Kidney tubule cell (primary cell): ENCODE results near the gene DNAJC9.
A peak's percentile ranks its signal among the peaks of the same experiment; 100 is the strongest.
"Not testable (repeated sequence)": the region's sequence is repeated elsewhere in the genome, so short reads cannot be mapped to it uniquely, and the experiment has no call there.

ENCODE experiments used
- DNase-seq: peaks from one replicate; pipeline ENCODE4 v3.0.0-alpha.2; 2018; ENCODE audit warnings: low spot score

DNAJC9 gene, protein sequence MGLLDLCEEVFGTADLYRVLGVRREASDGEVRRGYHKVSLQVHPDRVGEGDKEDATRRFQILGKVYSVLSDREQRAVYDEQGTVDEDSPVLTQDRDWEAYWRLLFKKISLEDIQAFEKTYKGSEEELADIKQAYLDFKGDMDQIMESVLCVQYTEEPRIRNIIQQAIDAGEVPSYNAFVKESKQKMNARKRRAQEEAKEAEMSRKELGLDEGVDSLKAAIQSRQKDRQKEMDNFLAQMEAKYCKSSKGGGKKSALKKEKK

DNA sequence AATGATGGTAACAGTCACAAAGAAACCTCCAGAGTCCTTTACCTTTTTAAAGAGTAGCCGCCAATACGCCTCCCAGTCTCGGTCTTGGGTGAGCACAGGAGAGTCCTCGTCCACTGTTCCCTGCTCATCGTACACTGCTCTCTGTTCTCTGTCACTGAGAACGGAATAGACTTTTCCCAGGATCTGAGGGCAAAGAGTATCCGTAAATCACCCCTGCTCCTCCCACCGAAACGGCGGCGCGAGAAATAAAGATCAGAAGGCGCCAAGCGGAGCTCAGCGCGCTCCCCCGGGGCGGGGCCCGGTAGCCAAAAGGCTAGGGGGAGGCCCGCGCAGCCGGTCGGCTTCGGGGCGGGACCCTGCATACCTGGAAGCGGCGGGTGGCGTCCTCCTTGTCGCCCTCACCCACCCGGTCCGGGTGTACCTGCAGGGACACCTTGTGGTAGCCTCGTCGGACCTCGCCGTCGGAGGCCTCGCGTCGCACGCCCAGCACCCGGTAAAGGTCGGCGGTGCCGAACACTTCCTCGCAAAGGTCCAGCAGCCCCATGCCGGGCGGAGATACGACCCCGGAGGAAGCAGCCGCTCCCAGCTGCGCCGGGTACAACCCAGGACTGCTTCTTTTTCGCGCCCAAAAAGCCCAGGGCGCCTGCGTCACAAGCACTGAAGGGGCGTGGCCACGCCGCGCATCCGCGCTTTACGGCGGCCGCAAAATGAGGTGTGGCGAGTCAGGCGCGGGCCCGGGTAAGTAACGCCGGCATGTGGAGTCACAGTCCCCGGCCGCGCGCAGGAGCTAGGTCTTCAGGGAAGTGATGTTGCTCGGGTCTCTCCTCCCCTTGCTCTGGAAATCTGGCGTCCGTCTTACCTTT lies at the start of gene DNAJC9:
Gene DNAJC9 (minus strand): TSS at position 610 of the 863 bp plus-strand sequence. CDS start 66 bp downstream, at position 544.
- peak; percentile 98 for DNase-seq

DNA sequence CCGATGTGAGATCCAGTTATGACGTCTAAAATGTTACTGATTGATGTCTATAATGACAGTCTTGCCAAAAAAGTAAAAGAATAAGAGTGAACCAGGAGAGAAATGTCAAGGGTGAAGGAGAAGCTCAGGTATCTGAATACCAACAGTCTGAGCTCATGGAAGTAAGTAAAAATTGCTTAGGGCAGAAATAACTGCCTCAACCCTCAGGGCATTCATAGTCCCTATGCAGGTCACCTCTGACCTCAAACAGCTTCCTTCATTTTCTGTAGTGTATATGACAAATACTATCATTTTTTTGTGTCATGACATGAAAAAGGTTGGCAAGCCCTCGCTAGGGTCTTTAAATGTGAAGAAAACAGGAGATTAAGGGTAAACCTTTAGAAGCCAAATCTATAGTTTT lies 46.4 kb upstream of the DNAJC9 start:
- no peak for DNase-seq

DNA sequence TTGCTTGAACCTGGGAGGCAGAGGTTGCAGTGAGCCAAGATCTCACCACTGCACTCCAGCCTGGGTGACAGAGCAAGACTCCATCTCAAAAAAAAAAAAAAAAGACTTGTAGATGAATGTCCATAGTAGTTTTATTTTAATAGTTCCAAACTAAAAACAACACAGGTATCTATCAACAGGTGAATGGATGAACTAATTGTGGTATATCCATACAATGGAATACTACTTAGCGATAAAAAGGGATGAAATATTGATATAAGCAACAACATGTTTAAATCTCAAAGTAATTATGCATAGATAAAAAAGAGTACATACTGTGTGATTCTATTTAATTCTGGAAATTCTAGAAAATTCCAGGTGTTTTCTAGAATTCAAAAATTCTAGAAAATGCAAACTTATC lies 42.9 kb upstream of the DNAJC9 start:
- DNase-seq, result no peak

DNA sequence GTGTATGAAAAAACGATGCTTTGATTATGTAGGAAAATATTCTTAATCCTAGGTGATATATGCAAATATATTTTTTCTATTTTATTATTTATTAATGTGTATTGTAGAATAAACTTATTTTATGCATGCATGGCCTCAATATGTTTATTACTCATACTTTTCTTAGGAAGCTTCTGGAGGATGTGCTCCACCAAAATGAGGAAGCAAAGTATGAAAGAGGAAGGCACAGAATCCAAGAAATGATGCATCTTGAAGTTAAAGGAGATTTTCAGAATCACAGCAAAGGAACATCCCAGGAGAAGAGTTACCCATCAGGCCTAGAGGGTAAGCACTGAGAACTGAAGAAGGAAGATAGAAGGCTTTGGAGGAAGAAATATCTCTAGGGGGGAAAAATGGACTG lies 40.4 kb upstream of the DNAJC9 start:
- DNase-seq, result no peak

DNA sequence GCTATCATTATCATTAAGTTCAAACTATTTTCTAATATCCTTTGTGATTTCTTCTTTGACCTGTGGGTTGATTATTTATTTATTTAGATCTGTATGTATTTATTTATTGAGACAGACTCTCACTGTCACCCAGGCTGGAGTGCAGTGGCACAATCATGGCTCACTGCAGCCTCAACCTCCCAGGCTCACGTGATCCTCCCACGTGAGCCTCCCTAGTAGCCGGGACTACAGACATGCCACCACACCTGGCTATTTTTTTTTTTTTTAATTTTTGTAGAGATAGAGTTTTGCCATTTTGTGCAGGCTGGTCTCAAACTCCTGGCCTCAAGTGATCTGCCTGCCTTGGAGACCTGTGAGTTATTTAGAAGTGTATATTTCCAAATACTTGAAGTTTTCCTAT lies 34.0 kb upstream of the DNAJC9 start:
- no peak for DNase-seq

DNA sequence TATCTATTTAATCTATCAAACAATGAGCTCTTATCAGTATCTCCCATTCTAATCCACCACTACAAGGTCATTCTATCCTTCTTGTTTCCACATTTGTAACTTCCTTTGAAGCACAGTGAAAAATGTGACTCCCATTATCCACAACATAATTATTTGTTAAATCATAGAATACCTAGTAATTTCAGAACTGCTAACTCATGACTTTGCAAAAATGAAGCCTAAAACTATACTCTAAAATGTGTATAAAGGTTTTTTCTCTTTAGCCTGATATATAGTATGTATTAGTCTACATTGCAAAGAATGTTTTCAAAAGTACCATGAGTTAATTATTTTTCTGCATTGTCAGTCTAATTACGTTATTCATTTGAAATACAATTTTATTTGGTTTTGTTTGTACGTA lies 17.4 kb upstream of the DNAJC9 start:
- no peak for DNase-seq

DNA sequence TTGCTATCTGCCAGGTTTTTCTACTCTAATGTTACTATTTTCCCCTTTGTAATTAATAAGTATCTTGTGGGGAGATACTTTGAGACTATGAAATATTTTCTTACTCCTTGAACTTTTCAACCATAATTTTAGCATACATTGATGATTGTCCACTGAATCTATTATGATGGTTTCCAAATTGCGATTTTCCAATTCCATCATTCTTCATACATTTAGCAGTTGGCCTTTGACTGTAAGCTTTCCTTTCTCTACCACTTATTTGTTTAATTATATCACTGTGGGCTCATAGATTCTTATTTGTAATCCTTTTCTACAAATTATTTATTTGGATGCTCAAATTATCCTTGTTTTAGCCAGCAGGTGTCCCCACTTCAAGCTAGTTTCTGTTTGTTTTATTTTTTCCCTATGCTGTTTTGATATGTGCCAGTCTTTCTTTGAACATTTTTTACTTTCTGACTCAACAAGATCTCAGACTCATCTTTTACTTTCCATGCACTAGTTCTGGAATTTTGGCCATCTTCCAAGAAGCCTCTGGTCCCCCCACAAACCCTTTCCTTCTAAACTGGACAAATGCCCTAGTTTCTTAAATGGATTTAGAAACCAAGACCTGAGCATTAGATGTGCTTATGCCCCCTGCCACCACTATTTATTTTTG lies 16.8 kb upstream of the DNAJC9 start:
- peak; percentile 68 for DNase-seq

DNA sequence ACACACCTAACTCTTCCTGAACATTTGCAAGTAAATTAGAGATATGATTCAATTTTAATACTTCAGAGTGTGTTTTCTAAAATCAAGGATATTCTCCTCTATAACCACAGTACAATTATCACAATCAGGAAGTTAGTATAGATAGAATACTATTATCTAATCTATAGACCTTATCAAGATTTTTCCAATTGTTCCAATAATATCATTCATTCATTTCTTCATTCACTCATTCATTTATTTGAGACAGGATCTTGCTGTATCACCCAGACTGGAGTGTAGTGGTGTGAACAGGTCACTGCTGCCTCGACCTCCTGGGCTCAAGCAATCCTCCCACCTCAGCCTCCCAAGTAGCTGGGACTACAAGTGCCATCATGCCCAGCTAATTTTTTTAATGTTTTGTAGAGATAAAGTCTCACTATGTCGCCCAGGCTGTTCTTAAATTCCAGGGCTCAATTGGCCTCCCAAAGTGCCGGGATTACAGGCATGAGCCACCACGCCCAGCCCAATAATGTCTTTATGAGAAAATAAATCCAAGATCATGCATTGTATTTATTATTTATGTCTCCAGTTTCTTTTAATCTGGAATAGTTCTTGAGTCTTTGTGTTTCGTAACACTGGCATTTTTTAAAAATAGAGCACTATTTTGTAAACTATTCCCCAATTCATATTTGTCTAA lies 16.0 kb upstream of the DNAJC9 start:
- DNase-seq, result no peak

DNA sequence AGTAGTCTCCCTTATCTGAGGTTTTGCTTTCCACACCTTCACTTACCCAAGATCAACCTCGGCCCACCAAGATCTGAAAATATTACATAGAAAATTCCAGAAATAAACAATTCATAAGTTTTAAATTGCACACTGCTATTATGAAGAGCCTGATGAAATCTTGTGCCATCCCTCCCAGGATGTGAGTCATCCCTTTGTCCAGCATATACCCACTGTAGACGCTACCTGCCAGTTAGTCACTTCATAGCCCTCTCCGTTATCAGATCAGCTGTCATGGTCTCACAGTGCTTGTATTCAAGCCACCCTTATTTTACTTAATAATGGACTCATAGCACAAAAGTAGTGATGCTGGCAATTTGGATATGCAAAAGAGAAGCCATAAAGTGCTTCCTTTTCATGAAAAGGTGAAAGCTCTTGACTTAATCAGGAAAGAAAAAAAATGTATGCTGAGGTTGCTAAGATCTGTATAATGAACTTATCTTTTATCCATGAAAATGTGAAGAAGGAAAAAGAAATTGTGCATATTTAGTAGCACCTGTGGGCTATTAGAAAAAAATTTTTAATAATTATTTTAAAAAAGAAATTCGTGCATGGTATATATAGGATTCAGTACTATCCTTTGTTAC lies 15.2 kb upstream of the DNAJC9 start:
- peak; percentile 92 for DNase-seq

DNA sequence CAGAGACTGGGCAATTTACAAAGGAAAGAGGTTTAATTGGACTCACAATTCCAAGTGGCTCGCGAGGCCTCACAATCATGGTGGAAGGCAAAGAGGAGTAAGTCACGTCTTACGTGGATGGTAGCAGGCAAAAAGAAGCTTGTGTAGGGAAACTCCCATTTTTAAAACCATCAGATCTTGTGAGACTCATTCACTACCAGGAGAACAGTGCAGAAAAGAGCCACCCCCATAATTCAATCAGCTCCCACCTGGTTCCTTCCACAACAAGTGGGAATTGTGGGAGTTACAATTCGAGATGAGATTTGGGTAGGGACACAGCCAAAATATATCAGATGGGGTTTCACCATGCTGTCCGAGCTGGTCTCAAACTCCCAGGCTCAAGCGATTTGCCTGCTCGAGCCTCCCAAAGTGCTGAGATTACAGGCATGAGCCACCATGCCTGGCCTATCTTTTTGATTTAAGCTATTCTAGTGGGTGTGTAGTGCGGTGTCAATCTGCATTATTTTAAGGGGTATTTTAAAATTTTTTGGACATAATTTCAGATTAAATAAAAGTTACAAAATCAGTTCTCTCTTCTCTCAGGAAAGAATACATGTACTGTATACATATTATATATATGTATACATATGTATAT lies 14.4 kb upstream of the DNAJC9 start:
- no peak for DNase-seq

DNA sequence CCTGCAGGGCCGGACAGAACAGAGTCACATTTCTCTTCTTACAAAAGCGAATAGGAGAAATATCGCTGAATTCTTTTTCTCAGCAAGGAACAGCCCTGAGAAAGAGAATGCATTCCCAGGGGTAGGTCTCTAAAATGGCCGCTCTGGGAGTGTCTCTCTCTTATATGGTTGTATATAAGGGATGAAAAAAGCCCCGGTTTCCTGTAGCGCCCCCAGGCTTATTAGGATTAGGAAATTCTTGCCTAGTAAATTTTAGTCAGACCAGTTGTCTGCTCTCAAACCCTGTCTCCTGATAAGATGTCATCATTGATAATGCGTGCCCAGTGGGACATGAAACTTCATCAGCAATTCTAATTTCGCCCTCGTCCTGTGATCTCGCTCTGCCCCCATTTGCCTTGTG lies 11.6 kb upstream of the DNAJC9 start:
- DNase-seq, result not testable (repeated sequence)

DNA sequence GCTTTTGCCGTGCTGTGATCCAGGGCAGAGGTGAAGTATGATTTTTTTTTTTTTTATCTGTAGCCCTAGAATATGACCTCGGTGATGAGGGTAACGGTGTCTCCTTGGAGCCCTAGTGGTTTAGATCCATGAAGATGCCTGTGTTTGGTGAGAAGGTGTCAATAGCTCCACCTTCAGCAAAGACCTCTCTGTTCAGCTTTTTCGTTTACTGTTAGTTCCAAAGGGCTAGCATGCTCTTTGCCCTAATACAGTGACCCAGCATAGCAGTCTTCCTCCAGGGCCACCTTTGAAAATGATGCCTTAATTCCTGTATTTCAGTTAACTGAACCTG lies 6.1 kb upstream of the DNAJC9 start:
- DNase-seq, result peak; percentile 38

DNA sequence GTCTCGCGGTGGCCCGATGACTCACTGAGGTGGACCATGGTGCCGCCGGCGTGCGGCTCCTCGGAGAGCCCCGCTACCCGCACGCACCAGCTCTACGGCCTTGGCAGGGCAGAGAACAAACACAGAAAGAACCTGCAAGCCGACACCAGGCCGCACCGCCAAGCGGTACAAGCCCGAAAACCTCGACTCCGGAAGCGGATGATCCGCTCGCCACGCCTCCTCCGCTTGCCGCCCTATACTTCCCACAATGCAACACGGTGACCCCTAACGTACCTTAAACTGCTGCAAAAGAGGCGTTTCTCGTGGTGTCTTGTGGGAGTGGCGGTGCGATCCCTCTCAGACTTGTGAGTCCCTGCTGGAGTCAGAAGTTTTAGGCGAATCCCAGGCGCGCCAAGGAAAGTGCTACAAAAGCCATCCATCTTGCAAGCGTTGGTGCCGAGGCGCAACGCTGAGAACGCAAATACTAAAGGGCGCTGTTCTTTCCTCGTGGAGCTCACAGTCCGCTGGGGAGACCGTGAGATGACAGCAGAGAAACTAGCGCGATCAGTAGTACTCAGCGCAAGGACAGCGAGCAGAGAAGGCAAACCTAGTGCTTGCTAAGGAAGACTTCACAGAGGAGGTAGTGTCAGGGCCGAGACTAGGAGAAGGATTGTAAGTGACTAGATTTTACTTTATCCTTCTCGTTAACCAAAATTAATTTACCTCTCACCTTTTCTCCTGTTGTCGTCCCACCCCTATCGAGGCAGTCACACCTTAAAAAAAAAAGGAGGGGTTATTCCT lies 5.6 kb upstream of the DNAJC9 start, which contains the start of gene MRPS16:
Gene MRPS16 (minus strand): TSS at position 200 of the 780 bp plus-strand sequence. CDS start 162 bp downstream, at position 38.
- DNase-seq, result peak; percentile 99

DNA sequence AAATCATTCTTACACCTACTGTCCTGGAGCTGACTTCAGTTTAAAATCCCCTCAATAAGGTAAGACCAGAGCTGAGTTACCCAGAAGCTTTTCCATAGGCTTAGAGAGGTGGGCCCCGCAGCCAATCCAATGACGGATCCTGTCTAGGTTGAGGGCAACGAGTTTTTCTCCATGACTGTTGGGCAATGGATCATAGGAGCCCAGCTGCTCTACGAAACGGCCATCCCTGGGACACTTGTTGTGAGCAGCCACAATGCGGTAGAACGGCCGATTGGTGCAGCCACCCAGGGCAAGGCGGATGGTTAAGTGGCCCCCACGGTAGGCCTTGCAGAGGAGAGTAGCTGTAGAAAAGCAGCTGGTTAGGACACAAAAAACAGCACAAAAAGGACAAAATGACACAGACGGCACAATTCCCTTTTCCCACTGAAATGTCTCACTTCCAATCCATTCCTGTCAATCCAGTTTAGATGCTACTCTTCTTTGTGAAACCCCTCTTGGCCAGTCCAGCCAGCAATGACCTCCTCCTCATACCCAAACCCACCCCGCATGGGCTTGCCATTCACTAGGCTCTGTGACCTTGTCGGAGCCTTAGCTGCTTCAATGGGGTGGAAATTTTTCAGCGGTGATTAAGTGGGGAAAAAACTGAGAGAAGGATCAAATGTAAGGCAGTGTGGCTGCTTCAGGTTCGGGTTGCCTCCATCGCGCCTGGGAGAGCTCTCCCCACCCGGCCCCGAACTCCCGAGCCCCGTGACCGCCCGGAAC lies 4.8 kb upstream of the DNAJC9 start:
- DNase-seq, result peak; percentile 18

DNA sequence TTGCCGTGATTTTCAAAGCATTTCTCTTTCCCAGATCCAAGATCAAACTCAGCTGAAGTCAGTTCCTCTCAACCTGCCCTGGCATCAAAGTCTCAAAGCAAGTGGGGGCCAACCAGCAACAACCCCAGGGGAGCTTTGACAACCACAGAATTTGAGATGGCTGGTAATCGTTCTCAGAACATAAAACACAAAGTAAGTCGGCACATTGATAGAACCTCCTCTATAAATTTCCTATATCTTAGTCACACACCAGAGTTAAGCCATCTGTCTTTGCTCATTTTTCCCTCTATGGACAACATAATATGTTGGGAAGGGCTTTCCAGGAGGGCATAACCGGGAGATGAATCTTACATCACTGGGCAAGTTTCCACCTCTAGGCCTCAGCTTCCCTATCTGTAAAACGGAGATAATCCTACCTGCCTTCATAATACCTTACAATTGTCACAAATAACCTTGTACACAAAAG lies 1.2 kb upstream of the DNAJC9 start:
- no peak for DNase-seq

DNA sequence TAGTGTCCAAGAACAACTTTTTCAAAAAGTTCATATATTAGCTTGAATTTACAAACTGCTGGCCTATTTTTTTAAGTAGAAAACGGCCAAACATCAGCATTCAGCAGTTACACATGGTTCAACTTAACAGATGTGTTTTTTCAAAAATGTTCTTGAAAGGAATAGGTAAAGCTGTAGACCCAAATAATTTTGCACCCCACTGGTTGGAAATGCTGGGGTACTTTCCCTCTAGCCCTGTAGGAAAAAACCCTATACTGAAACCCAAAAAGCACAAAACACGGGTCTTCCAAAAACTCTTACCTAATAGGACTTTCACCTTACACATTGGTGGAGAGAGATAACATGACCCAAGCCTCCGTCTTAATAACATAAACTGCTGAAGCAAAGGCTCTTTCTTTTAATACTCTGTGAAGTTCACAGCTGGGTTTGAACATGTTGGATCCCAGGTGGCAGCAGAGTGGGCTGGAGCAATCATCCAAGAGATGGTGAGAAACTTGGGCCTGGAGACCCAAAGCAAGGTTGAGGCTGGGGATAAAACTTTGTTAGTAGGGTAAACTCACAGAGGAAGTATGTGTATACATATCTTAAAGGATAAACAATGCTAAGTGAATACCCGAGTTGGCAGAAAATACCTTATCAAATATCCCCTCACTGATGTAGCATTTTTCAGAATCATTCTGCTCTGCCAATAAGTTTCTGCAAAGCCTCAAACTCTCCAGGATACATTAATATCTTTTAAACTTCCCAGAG lies 629 bp upstream of the DNAJC9 start:
- no peak for DNase-seq

DNA sequence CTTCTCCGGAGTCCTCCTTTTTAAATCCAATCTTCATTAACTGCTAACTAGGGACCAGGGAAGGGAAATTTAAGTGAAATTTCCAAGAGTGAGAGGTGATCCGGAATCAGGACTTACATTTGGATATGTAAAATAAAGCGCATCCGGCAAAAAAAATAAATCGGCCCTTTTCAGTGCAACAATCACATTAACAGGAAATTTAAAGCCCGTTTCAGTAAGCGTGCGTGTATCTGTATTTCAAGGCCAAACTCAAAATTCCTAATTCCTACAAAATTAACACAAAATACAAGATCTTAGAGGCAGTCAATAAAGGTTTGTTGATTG lies 771 bp downstream of the DNAJC9 start:
- peak; percentile 15 for DNase-seq

DNA sequence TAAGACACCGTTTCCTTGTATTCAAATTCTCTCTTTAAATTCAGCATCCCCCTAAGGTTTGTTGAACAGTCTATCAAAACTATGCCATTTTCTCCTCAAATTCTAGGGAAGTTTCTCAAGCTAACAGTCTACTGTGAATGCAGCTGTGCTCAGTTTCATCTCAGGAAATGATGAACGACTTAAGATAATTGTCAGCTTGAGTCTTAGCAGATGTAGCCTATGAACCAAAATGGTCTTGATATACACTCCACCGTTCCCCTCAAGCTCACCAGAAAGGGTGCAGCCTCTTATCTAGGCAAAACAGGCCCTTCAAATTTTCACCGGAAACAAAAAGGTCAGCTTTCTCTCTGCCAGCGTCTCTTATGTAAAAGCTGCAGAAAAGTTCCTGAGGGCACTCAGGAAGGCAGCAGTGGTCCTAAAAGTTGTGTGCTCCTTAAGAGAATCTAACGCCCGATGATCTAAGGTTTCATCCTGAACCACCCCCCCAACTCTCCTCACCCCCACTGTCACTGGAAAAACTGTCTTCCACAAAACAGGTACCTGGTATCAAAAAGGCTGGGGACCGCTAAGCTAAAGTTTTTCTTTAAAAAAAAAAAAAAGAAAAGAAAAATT lies 2.1 kb downstream of the DNAJC9 start:
- no peak for DNase-seq

DNA sequence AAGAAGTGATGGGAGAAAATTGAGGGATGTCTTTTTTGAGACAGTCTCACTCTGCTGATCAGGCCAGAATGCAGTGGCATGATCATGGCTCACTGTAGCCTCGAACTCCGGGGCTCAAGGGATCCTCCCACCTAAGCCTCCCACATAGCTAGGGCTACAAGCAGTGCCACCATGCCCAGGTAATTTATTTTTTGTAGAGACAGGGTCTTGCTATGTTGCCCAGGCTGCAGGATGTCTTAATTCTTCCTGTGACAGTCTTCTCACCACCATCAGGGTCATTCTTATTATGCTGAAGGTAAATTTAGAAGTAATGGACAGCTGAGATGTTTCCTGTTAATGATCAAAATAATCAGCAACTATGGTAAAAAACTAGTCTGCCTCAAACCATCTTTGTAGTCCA lies 7.1 kb downstream of the DNAJC9 start:
- no peak for DNase-seq
